Thoracic aorta (tissue), 2 donors: ENCODE results near the gene EPC2. TPM values are rescaled to one million over a fixed set of nuclear protein-coding genes. Genes with fewer than 3 reads are reported as not detected.

Experiments used
- ATAC-seq: fragments of 150-250 bp; one replicate; pipeline ENCODE4 v1.8.0; 2017; ENCODE audit warnings: low read depth; ENCODE audit not compliant: insufficient number of reproducible peaks, low FRiP score
- DNase-seq: peaks from one replicate; pipeline ENCODE4 v3.0.0-alpha.2; 2020; ENCODE audit warnings: low spot score
- H3K27ac ChIP-seq, 2 donors: fragments of 200-600 bp; sonication (generic); 1 replicate in 1 of 2; 2 replicates in 1 of 2; pipeline ENCODE4 v1.5.1; 2016; ENCODE audit warnings: mild to moderate bottlenecking in 2 of 2, moderate library complexity in 2 of 2
- H3K27me3 ChIP-seq: fragments of 200-600 bp; sonication (generic); replicated peaks from 2 replicates; pipeline ENCODE4 v1.6.0; 2016; ENCODE audit warnings: mild to moderate bottlenecking; ENCODE audit not compliant: insufficient read depth
- H3K36me3 ChIP-seq: fragments of 200-600 bp; sonication (generic); one replicate; pipeline ENCODE4 v1.5.1; 2016
- H3K4me1 ChIP-seq, 2 donors: fragments of 200-600 bp; sonication (generic); 1 replicate in 1 of 2; 2 replicates in 1 of 2; pipeline versions ENCODE4 v1.5.1 to v1.6.0; 2016; ENCODE audit warnings: low read depth in 2 of 2, mild to moderate bottlenecking in 1 of 2; ENCODE audit not compliant: control insufficient read depth in 1 of 2
- H3K4me3 ChIP-seq: fragments of 200-600 bp; sonication (generic); 2 replicates; pipeline ENCODE4 v1.5.1; 2016; ENCODE audit warnings: mild to moderate bottlenecking
- H3K9me3 ChIP-seq: fragments of 200-600 bp; sonication (generic); 2 replicates; pipeline ENCODE4 v1.5.1; 2016
- CTCF ChIP-seq: fragments of 200-600 bp; sonication (generic); IDR thresholded peaks from one replicate; pipeline ENCODE4 v1.5.1; 2019; ENCODE audit warnings: antibody characterized with exemption
- total RNA-seq, 2 donors: library from RNA; depleted of rRNA; stranded (reverse); fragments of >200 nt; gene quantifications; one replicate each; pipeline versions ENCODE4 v1.1.0 to v1.2.3, GENCODE V29; 2016

Gene EPC2
- total RNA-seq, 2 donors from 2014 or later = 32.0 to 37.8 TPM

- DNase-seq (no peak), ATAC-seq (no peak)
- H3K4me3 ChIP-seq = no peak overlapping the region
- H3K27ac ChIP-seq = no peak overlapping the region
- no peak for TF ChIP-seq CTCF
- no peaks in the 10 kb centered on the region for H3K36me3 ChIP-seq
- H3K4me1 ChIP-seq = peaks cover 4 to 5% of the 10 kb centered on the region in 2 donors
- H3K9me3 ChIP-seq = no peaks in the 10 kb centered on the region
- H3K27me3 ChIP-seq = no peaks in the 10 kb centered on the region
Measured at GRCh38 chr2:148742373-148742772, 97.8 kb downstream of the EPC2 start.

GRCh38 chr2:148745151-148745851, 100.8 kb downstream of the EPC2 start:
- H3K36me3 ChIP-seq = no peaks in the 10 kb centered on the region
- no peaks in the 10 kb centered on the region for H3K27me3 ChIP-seq
- H3K9me3 ChIP-seq = no peaks in the 10 kb centered on the region
- no peak for TF ChIP-seq CTCF
- no peak overlapping the region for H3K4me3 ChIP-seq
- H3K27ac ChIP-seq = no peak overlapping the region
- DNase-seq = no peak
- no peak for ATAC-seq
- H3K4me1 ChIP-seq = peaks cover 4% of the 10 kb centered on the region in 2 donors

- Histone ChIP-seq H3K4me1 (peaks cover 0 to 4% of the 10 kb centered on the region in 2 donors), H3K4me3 (no peak overlapping the region), H3K27me3 (no peaks in the 10 kb centered on the region), H3K27ac (no peak overlapping the region), H3K36me3 (no peaks in the 10 kb centered on the region), H3K9me3 (no peaks in the 10 kb centered on the region)
- ATAC-seq (no peak), DNase-seq (no peak)
- TF ChIP-seq CTCF = no peak
Measured at GRCh38 chr2:148746973-148747372, 102.4 kb downstream of the EPC2 start.

GRCh38 chr2:148751907-148752306, 107.4 kb downstream of the EPC2 start:
- ATAC-seq = no peak
- no peaks in the 10 kb centered on the region for H3K27me3 ChIP-seq

GRCh38 chr2:148752977-148753376, 108.4 kb downstream of the EPC2 start:
- no peak for TF ChIP-seq CTCF
- Histone ChIP-seq H3K4me1 (no peaks in the 10 kb centered on the region), H3K27ac (no peak overlapping the region), H3K27me3 (no peaks in the 10 kb centered on the region), H3K9me3 (no peaks in the 10 kb centered on the region), H3K4me3 (no peak overlapping the region), H3K36me3 (no peaks in the 10 kb centered on the region)
- no peak for ATAC-seq
- DNase-seq = no peak

More at GRCh38 chr2:148751907-148752306, 107.4 kb downstream of the EPC2 start:
- Histone ChIP-seq H3K36me3 (no peaks in the 10 kb centered on the region), H3K4me1 (no peaks in the 10 kb centered on the region), H3K4me3 (no peak overlapping the region), H3K9me3 (no peaks in the 10 kb centered on the region), H3K27ac (no peak overlapping the region)
- no peak for DNase-seq
- TF ChIP-seq CTCF = no peak
